Gastrocnemius medialis (tissue), 4 donors: Measurements from ENCODE around the gene GNA15.

Experiments
- CTCF ChIP-seq, 5 experiments: fragments of 450-650 bp in 3 of 5; fragments of 200-600 bp in 2 of 5; sonication (generic) in 2 of 5; IDR thresholded peaks in 4 of 5; conservative IDR thresholded peaks in 1 of 5; 1 replicate in 4 of 5; 2 replicates in 1 of 5; pipeline ENCODE4 v1.5.1; 2016 to 2019; ENCODE audit warnings: antibody characterized with exemption in 5 of 5, mild to moderate bottlenecking in 3 of 5, moderate library complexity in 3 of 5
- POLR2A ChIP-seq, 2 donors: fragments of 450-650 bp; IDR thresholded peaks; one replicate each; pipeline ENCODE4 v1.6.1; 2017; ENCODE audit warnings: antibody characterized with exemption in 2 of 2, mild to moderate bottlenecking in 2 of 2, moderate library complexity in 2 of 2

GRCh38 chr19:3162418-3163229, 26.8 kb downstream of the GNA15 start:
- TF ChIP-seq POLR2A (IDR thresholded peaks at IDR 0.05) (no peak), CTCF (IDR thresholded peaks at IDR 0.05 in 4 of 5, conservative IDR thresholded peaks at IDR 0.05 in 1 of 5) (no peak)
